Liver (tissue), 9 donors: ENCODE results near the gene TEX11. TPM values are rescaled to one million over a fixed set of nuclear protein-coding genes. Genes with fewer than 3 reads are reported as not detected.

ENCODE experiments used
- DNase-seq: peaks from one replicate; pipeline ENCODE4 v3.0.0-alpha.2; 2017; ENCODE audit warnings: low spot score
- H3K27ac ChIP-seq, 2 donors: one replicate each; pipeline ENCODE4 v1.7.0; 2013; ENCODE audit warnings: inconsistent platforms in 2 of 2, low read length in 2 of 2, control low read depth in 1 of 2, low read depth in 1 of 2, mild to moderate bottlenecking in 1 of 2
- H3K27me3 ChIP-seq, 4 donors: one replicate each; pipeline versions ENCODE4 v1.6.1 to v1.7.0; 2013; ENCODE audit warnings: low read length in 3 of 4, inconsistent platforms in 1 of 4, mild to moderate bottlenecking in 1 of 4, moderate library complexity in 1 of 4; ENCODE audit not compliant: control insufficient read depth in 4 of 4, insufficient read depth in 4 of 4
- H3K36me3 ChIP-seq, 4 donors: one replicate each; pipeline versions ENCODE4 v1.6.1 to v1.7.0; 2013; ENCODE audit warnings: low read length in 3 of 4, mild to moderate bottlenecking in 3 of 4, low read depth in 1 of 4, moderate library complexity in 1 of 4; ENCODE audit not compliant: control insufficient read depth in 4 of 4, insufficient read depth in 3 of 4
- H3K4me1 ChIP-seq, 4 donors: one replicate each; pipeline versions ENCODE4 v1.6.1 to v1.7.0; 2013; ENCODE audit warnings: low read length in 3 of 4, mild to moderate bottlenecking in 3 of 4, moderate library complexity in 1 of 4; ENCODE audit not compliant: control insufficient read depth in 4 of 4, insufficient read depth in 4 of 4
- H3K4me3 ChIP-seq, 3 donors: one replicate each; pipeline versions ENCODE4 v1.6.1 to v1.7.0; 2013; ENCODE audit warnings: low read length in 3 of 3, control low read depth in 1 of 3, low read depth in 1 of 3, mild to moderate bottlenecking in 1 of 3
- H3K9ac ChIP-seq, 2 donors: one replicate each; pipeline ENCODE4 v1.7.0; 2013; ENCODE audit warnings: low read length in 2 of 2, mild to moderate bottlenecking in 2 of 2, moderate library complexity in 2 of 2, control low read depth in 1 of 2, low read depth in 1 of 2
- H3K9me3 ChIP-seq, 4 donors: one replicate each; pipeline versions ENCODE4 v1.6.1 to v1.7.0; 2013; ENCODE audit warnings: low read length in 3 of 4; ENCODE audit not compliant: control insufficient read depth in 4 of 4
- EGR1 ChIP-seq, 2 donors: IDR thresholded peaks; 2 replicates each; pipeline ENCODE4 v1.6.1; 2016 to 2018; ENCODE audit warnings: antibody characterized with exemption in 2 of 2, low read depth in 2 of 2
- FOXA1 ChIP-seq: IDR thresholded peaks from 2 replicates; pipeline ENCODE4 v1.6.1; 2016; ENCODE audit warnings: antibody characterized with exemption
- FOXA2 ChIP-seq: IDR thresholded peaks from 2 replicates; pipeline ENCODE4 v1.6.1; 2016; ENCODE audit warnings: antibody characterized with exemption
- GABPA ChIP-seq, 2 donors: IDR thresholded peaks in 1 of 2; conservative IDR thresholded peaks in 1 of 2; 2 replicates each; pipeline ENCODE4 v1.6.1; 2016; ENCODE audit warnings: antibody characterized with exemption in 2 of 2, mild to moderate bottlenecking in 1 of 2, moderate library complexity in 1 of 2
- JUND ChIP-seq, 2 donors: IDR thresholded peaks; 2 replicates each; pipeline ENCODE4 v1.6.1; 2016; ENCODE audit warnings: antibody characterized with exemption in 2 of 2
- NR2F2 ChIP-seq: IDR thresholded peaks from 2 replicates; pipeline ENCODE4 v1.6.1; 2016; ENCODE audit warnings: antibody characterized with exemption
- RAD21 ChIP-seq, 2 donors: IDR thresholded peaks; 2 replicates each; pipeline ENCODE4 v1.6.1; 2016; ENCODE audit warnings: antibody characterized with exemption in 2 of 2, mild to moderate bottlenecking in 2 of 2
- REST ChIP-seq: IDR thresholded peaks from 2 replicates; pipeline ENCODE4 v1.6.1; 2016; ENCODE audit warnings: antibody characterized with exemption, mild to moderate bottlenecking
- RXRA ChIP-seq, 2 donors: IDR thresholded peaks; 2 replicates each; pipeline ENCODE4 v1.6.1; 2017 to 2018; ENCODE audit warnings: antibody characterized with exemption in 2 of 2, mild to moderate bottlenecking in 1 of 2
- SP1 ChIP-seq: IDR thresholded peaks from 2 replicates; pipeline ENCODE4 v1.6.1; 2018; ENCODE audit warnings: antibody characterized with exemption, mild to moderate bottlenecking
- TAF1 ChIP-seq: conservative IDR thresholded peaks from 2 replicates; pipeline ENCODE4 v1.6.1; 2016; ENCODE audit warnings: antibody characterized with exemption, mild to moderate bottlenecking
- ZBTB33 ChIP-seq: IDR thresholded peaks from 2 replicates; pipeline ENCODE4 v1.6.1; 2016; ENCODE audit warnings: antibody characterized with exemption
- WGBS: extraction: QIAGEN DNeasy Blood & Tissue Kit; methylation state at CpG from one replicate; pipeline ENCODE4 v1.1.7; 2013; 5-methylcytosine and 5-hydroxymethylcytosine counted together
- polyA plus RNA-seq, 2 donors: library from polyadenylated mRNA; stranded (reverse) in 1 of 2; unstranded in 1 of 2; fragments of 200-250 nt in 1 of 2; fragments of >200 nt in 1 of 2; fragmentation: Nextera tagmentation in 1 of 2; extraction: Ambion mirVana in 1 of 2; gene quantifications; one replicate each; pipeline versions ENCODE4 v1.2.1 to v1.2.3, GENCODE V29; 2013 to 2015
- total RNA-seq, 2 donors: library from RNA; depleted of rRNA; stranded (reverse); fragments of >200 nt; gene quantifications; one replicate each; pipeline ENCODE4 v1.2.3, GENCODE V29; 2014
- TF ChIP-seq, protein P1 (sequence below): IDR thresholded peaks from 2 replicates; pipeline ENCODE4 v1.6.1; 2016; ENCODE audit warnings: antibody characterized with exemption
- TF ChIP-seq, protein P2 (sequence below): fragments of 150-350 bp; IDR thresholded peaks from 2 replicates; pipeline ENCODE4 v1.5.1; 2017; ENCODE audit warnings: improper control_type of control experiment, low read depth, low read length; ENCODE audit not compliant: missing input control
- TF ChIP-seq, protein P3 (sequence below): IDR thresholded peaks from 2 replicates; pipeline ENCODE4 v1.6.1; 2016; ENCODE audit warnings: antibody characterized with exemption
- donor health status: healthy.
- donor health status: healthy.
- donor health status: healthy.
- donor health status: healthy.
- donor health status: healthy.

Gene TEX11
- under 1 TPM; 0.08 to 0.14 TPM for total RNA-seq
- polyA plus RNA-seq: under 1 TPM in 1 of 2 donors, not detected in 1; 0.03 TPM

GRCh38 chrX:70908541-70908940 lies at the start of gene TEX11:
TSS of gene TEX11 (minus strand) at chrX:70908711. CDS start at chrX:70907789, 922 bp downstream.
- Histone ChIP-seq H3K4me3 (no peak within 1 kb of the TSS), H3K9me3 (peaks cover 0 to 2% (median 0%) of the 10 kb centered on the region in 4 donors), H3K4me1 (no peaks in the 10 kb centered on the region), H3K27me3 (no peaks in the 10 kb centered on the region), H3K9ac (no peak within 1 kb of the TSS), H3K36me3 (no peaks in the 10 kb centered on the region), H3K27ac (no peak within 1 kb of the TSS)
- no peak for DNase-seq
- TF ChIP-seq, protein P1, sequence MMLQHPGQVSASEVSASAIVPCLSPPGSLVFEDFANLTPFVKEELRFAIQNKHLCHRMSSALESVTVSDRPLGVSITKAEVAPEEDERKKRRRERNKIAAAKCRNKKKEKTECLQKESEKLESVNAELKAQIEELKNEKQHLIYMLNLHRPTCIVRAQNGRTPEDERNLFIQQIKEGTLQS: no peak
- TF ChIP-seq FOXA1: no peak
- TF ChIP-seq, protein P2, sequence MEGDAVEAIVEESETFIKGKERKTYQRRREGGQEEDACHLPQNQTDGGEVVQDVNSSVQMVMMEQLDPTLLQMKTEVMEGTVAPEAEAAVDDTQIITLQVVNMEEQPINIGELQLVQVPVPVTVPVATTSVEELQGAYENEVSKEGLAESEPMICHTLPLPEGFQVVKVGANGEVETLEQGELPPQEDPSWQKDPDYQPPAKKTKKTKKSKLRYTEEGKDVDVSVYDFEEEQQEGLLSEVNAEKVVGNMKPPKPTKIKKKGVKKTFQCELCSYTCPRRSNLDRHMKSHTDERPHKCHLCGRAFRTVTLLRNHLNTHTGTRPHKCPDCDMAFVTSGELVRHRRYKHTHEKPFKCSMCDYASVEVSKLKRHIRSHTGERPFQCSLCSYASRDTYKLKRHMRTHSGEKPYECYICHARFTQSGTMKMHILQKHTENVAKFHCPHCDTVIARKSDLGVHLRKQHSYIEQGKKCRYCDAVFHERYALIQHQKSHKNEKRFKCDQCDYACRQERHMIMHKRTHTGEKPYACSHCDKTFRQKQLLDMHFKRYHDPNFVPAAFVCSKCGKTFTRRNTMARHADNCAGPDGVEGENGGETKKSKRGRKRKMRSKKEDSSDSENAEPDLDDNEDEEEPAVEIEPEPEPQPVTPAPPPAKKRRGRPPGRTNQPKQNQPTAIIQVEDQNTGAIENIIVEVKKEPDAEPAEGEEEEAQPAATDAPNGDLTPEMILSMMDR: no peak
- no peak for TF ChIP-seq REST
- no peak for TF ChIP-seq NR2F2
- TF ChIP-seq, protein P3, sequence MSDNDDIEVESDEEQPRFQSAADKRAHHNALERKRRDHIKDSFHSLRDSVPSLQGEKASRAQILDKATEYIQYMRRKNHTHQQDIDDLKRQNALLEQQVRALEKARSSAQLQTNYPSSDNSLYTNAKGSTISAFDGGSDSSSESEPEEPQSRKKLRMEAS: no peak
- no peak for TF ChIP-seq FOXA2
- TF ChIP-seq JUND (IDR thresholded peaks at IDR 0.05): no peak
- TF ChIP-seq RXRA (IDR thresholded peaks at IDR 0.05): no peak
- no peak for TF ChIP-seq GABPA (IDR thresholded peaks at IDR 0.05 in 1 of 2, conservative IDR thresholded peaks at IDR 0.05 in 1 of 2)
- no peak for TF ChIP-seq ZBTB33
- no peak for TF ChIP-seq RAD21 (IDR thresholded peaks at IDR 0.05)
- TF ChIP-seq EGR1 (IDR thresholded peaks at IDR 0.05; ENCODE audit: low read depth in 2 of 2): no peak
- 88% methylated on average over 14 of the region's 14 CpGs for WGBS

- WGBS: 95% methylated on average over 3 of the region's 3 CpGs
- DNase-seq: no peak
- Histone ChIP-seq H3K9me3 (no peaks in the 10 kb centered on the region), H3K9ac (no peak overlapping the region), H3K4me1 (no peaks in the 10 kb centered on the region), H3K4me3 (no peak overlapping the region), H3K36me3 (no peaks in the 10 kb centered on the region), H3K27ac (no peak overlapping the region), H3K27me3 (peaks cover 0 to 2% (median 0%) of the 10 kb centered on the region in 4 donors)
- TF ChIP-seq NR2F2 (no peak), SP1 (no peak), TAF1 (no peak), JUND (IDR thresholded peaks at IDR 0.05) (no peak)
- TF ChIP-seq, protein P1: no peak
- TF ChIP-seq, protein P2: no peak
Observed at GRCh38 chrX:70954871-70955270, 46.4 kb upstream of the TEX11 start.
